Measurements from ENCODE around the gene C1GALT1C1. TPM values are rescaled to one million over a fixed set of nuclear protein-coding genes. Genes with fewer than 3 reads are reported as not detected.

The C1GALT1C1 gene
- total RNA-seq, 4 donors from 2014 or later = 9.1 to 12.7 (median 10.4) TPM

GRCh38 chrX:120612086-120612485 lies 17.8 kb downstream of the C1GALT1C1 start:
- 69% methylated on average over 1 of the region's 1 CpG for WGBS
- no peaks in the 10 kb centered on the region for H3K4me1 ChIP-seq
- H3K27ac ChIP-seq = no peak overlapping the region
- no peaks in the 10 kb centered on the region for H3K27me3 ChIP-seq
- no peak for DNase-seq (ENCODE audit: low spot score in 2 of 2)
- H3K36me3 ChIP-seq = peaks cover 4% of the 10 kb centered on the region
- TF ChIP-seq POLR2A (IDR thresholded peaks at IDR 0.05) (no peak), CTCF (IDR thresholded peaks at IDR 0.05) (no peak), POLR2AphosphoS5 (IDR thresholded peaks at IDR 0.05) (no peak), EP300 (IDR thresholded peaks at IDR 0.05) (no peak)
- no peaks in the 10 kb centered on the region for H3K9me3 ChIP-seq
- no peak overlapping the region for H3K4me3 ChIP-seq

GRCh38 chrX:120604361-120604782 lies 25.5 kb downstream of the C1GALT1C1 start:
- no peak for DNase-seq (ENCODE audit: low spot score in 2 of 2)
- Histone ChIP-seq H3K4me1 (peaks cover 9% of the 10 kb centered on the region), H3K9me3 (no peaks in the 10 kb centered on the region), H3K36me3 (no peaks in the 10 kb centered on the region), H3K4me3 (peak overlapping the region; percentile 58), H3K27ac (peak overlapping the region; percentile 93), H3K27me3 (no peaks in the 10 kb centered on the region)
- TF ChIP-seq CTCF (IDR thresholded peaks at IDR 0.05) (no peak), EP300 (IDR thresholded peaks at IDR 0.05) (no peak), POLR2A (IDR thresholded peaks at IDR 0.05) (no peak), POLR2AphosphoS5 (IDR thresholded peaks at IDR 0.05) (no peak)
- WGBS = 30% methylated on average over 5 of the region's 5 CpGs

- Histone ChIP-seq H3K36me3 (no peaks in the 10 kb centered on the region), H3K27ac (peak within 1 kb of the TSS; percentile 93), H3K27me3 (no peaks in the 10 kb centered on the region), H3K4me1 (peaks cover 9% of the 10 kb centered on the region), H3K9me3 (no peaks in the 10 kb centered on the region), H3K4me3 (peak within 1 kb of the TSS; percentile 58)
- peak; percentile 85 to 87 for DNase-seq (ENCODE audit: low spot score in 2 of 2)
- TF ChIP-seq CTCF (IDR thresholded peaks at IDR 0.05) (no peak), POLR2A (IDR thresholded peaks at IDR 0.05) (peak in 1 of 2 donors; percentile 57)
- 43% methylated on average over 31 of the region's 31 CpGs for WGBS
Observed at GRCh38 chrX:120603707-120604360, 26.0 kb downstream of the C1GALT1C1 start, which contains the start of gene MCTS1. MCTS1 (plus strand) TSS chrX:120604101; CDS start chrX:120604237, 136 bp downstream.

- no peaks in the 10 kb centered on the region for H3K36me3 ChIP-seq
- no peak overlapping the region for H3K4me3 ChIP-seq
- no peak overlapping the region for H3K27ac ChIP-seq
- H3K9me3 ChIP-seq = no peaks in the 10 kb centered on the region
- H3K27me3 ChIP-seq = no peaks in the 10 kb centered on the region
- no peak for DNase-seq (ENCODE audit: low spot score in 2 of 2)
- WGBS = 89% methylated on average over 2 of the region's 2 CpGs
- H3K4me1 ChIP-seq = no peaks in the 10 kb centered on the region
- TF ChIP-seq POLR2AphosphoS5 (IDR thresholded peaks at IDR 0.05) (no peak), POLR2A (IDR thresholded peaks at IDR 0.05) (no peak), EP300 (IDR thresholded peaks at IDR 0.05) (no peak), CTCF (IDR thresholded peaks at IDR 0.05) (no peak)
Observed at GRCh38 chrX:120585702-120586101, 44.2 kb downstream of the C1GALT1C1 start.

Other genes with a start within 250 kb of the C1GALT1C1 start
- gene LAMP2, start 160.8 kb downstream of the C1GALT1C1 start, total RNA-seq = 100 to 1,000 TPM; 119 to 154 (median 131) TPM
- 10 to 100 TPM; 18.6 to 47.2 (median 28.4) TPM for gene CUL4B, start 69.1 kb downstream of the C1GALT1C1 start, total RNA-seq
- 10 to 100 TPM; 17.6 to 25.7 (median 21.5) TPM for gene MCTS1, start 26.0 kb downstream of the C1GALT1C1 start, total RNA-seq
- gene CT47B1, start 245.8 kb upstream of the C1GALT1C1 start, total RNA-seq = not detected